CD8-positive, alpha-beta memory T cell (primary cell): ENCODE results near the gene GPR176. TPM values are rescaled to one million over a fixed set of nuclear protein-coding genes. Genes with fewer than 3 reads are reported as not detected.

Source experiments
- CTCF ChIA-PET: fragments of 350-600 bp; sonication (Branson Sonifier 250); formaldehyde crosslinking; loops from one replicate; lab custom pipeline; 2021; ENCODE audit warnings: antibody characterized with exemption; lab: Charles Lee
- POLR2A ChIA-PET: fragments of 350-600 bp; sonication (Branson Sonifier 250); formaldehyde crosslinking; loops from one replicate; lab custom pipeline; 2021; ENCODE audit warnings: antibody characterized with exemption; lab: Charles Lee
- DNase-seq, 5 donors: peaks; one replicate each; pipeline versions ENCODE4 v3.0.0 to v3.0.0-alpha.2; 2020 to 2022; ENCODE audit warnings: mixed read lengths in 1 of 5
- H3K27ac ChIP-seq: one replicate; pipeline ENCODE4 v1.7.0; 2013; ENCODE audit warnings: low read depth, mild to moderate bottlenecking, low read length, moderate library complexity
- H3K27me3 ChIP-seq: 2 replicates; pipeline ENCODE4 v1.7.0; 2013; ENCODE audit warnings: low read length, mild to moderate bottlenecking; ENCODE audit not compliant: insufficient read depth, poor library complexity, severe bottlenecking
- H3K36me3 ChIP-seq: 2 replicates; pipeline ENCODE4 v1.7.0; 2013; ENCODE audit warnings: mild to moderate bottlenecking, low read length, moderate library complexity; ENCODE audit not compliant: insufficient read depth
- H3K4me1 ChIP-seq: 2 replicates; pipeline ENCODE4 v1.7.0; 2013; ENCODE audit warnings: mild to moderate bottlenecking, low read length, moderate library complexity; ENCODE audit not compliant: insufficient read depth
- H3K4me3 ChIP-seq: 2 replicates; pipeline ENCODE4 v1.7.0; 2013; ENCODE audit warnings: mild to moderate bottlenecking, low read length
- H3K9me3 ChIP-seq: 2 replicates; pipeline ENCODE4 v1.7.0; 2013; ENCODE audit warnings: mild to moderate bottlenecking, low read length
- H3K27ac Mint-ChIP-seq, 8 donors: one replicate each; pipeline ENCODE4 v1.8.0; 2020 to 2021; ENCODE audit warnings: mixed read lengths in 8 of 8, mild to moderate bottlenecking in 6 of 8, inconsistent platforms in 3 of 8, moderate library complexity in 3 of 8
- H3K27me3 Mint-ChIP-seq, 2 donors: one replicate each; pipeline ENCODE4 v1.8.0; 2020 to 2021; ENCODE audit warnings: mixed read lengths in 2 of 2, mild to moderate bottlenecking in 1 of 2, moderate library complexity in 1 of 2
- H3K36me3 Mint-ChIP-seq, 3 donors: one replicate each; pipeline ENCODE4 v1.8.0; 2020 to 2021; ENCODE audit warnings: mixed read lengths in 3 of 3, inconsistent platforms in 1 of 3, mild to moderate bottlenecking in 1 of 3
- H3K4me1 Mint-ChIP-seq, 3 donors: one replicate each; pipeline ENCODE4 v1.8.0; 2020 to 2021; ENCODE audit warnings: mixed read lengths in 3 of 3, inconsistent platforms in 1 of 3, mild to moderate bottlenecking in 1 of 3
- H3K4me3 Mint-ChIP-seq, 7 donors: one replicate each; pipeline ENCODE4 v1.8.0; 2020 to 2021; ENCODE audit warnings: mixed read lengths in 7 of 7, mild to moderate bottlenecking in 6 of 7, moderate library complexity in 4 of 7, inconsistent platforms in 2 of 7
- H3K9me3 Mint-ChIP-seq, 5 donors: one replicate each; pipeline ENCODE4 v1.8.0; 2020 to 2022; ENCODE audit warnings: mixed read lengths in 5 of 5, mild to moderate bottlenecking in 3 of 5, moderate library complexity in 2 of 5, inconsistent platforms in 1 of 5
- polyA plus RNA-seq: library from polyadenylated mRNA; unstranded; fragments of 300-500 nt; fragmentation: Illumina TruSeq; gene quantifications from one replicate; pipeline ENCODE4 v1.2.3, GENCODE V29; 2021
- total RNA-seq, 2 experiments: library from RNA; stranded (reverse); gene quantifications; one replicate each; pipeline ENCODE4 v1.2.3, GENCODE V29; 2021

Gene GPR176
- total and polyA plus RNA-seq, 3 experiments from 2014 or later: 0.20 TPM; not detected in 2

DNA sequence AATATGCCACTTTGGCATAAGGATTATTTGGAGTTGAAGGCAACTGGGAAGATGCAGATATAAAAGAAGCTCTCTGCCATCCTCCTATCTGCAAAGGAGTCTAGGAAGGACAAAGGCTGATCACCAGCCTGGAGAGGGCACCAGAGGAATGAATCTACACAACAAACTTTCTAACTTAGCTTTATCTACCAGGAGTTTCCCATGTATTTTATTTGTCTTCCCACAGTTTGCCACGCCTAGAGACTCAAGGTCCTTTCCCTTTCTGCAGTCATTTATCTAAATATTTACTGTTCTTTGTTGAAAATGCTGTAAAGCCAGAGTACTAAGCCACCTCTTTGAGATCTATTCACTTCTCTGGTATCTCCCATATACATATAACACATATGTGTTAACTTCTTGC lies 32.2 kb downstream of the GPR176 start:
- no peaks in the 10 kb centered on the region for H3K4me1 ChIP-seq
- H3K9me3 Mint-ChIP-seq: no peaks in the 10 kb centered on the region
- no peak for DNase-seq
- ChIA-PET POLR2A (no interaction called here), CTCF (no interaction called here)
- H3K27me3 Mint-ChIP-seq: peaks cover 13 to 33% of the 10 kb centered on the region in 2 donors
- H3K27ac Mint-ChIP-seq: no peak overlapping the region
- H3K36me3 Mint-ChIP-seq: no peaks in the 10 kb centered on the region
- no peak overlapping the region for H3K27ac ChIP-seq
- no peaks in the 10 kb centered on the region for H3K4me1 Mint-ChIP-seq
- no peaks in the 10 kb centered on the region for H3K9me3 ChIP-seq
- H3K27me3 ChIP-seq: peaks cover 4% of the 10 kb centered on the region
- H3K4me3 Mint-ChIP-seq: no peak overlapping the region
- H3K4me3 ChIP-seq: no peak overlapping the region
- H3K36me3 ChIP-seq: no peaks in the 10 kb centered on the region

DNA sequence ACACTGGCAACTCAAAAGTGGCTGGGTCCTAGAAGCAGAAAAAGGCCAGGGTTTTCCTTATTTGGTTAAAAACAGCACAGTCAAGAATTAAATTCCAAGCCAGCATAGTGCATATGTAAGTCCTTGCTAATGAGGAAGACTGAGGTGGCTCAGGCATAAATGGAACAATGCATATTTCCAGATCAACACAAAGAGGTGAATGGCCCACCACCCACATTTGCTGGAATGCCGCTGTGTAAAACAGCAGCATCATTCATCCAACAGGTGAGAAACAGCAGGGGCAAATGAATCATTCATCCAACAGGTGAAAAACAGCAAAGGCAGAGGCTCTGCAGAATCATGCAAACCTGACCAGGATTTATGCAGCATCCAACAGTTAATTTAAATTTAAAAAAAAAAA lies 32.9 kb downstream of the GPR176 start:
- H3K4me3 ChIP-seq: no peak overlapping the region
- no peaks in the 10 kb centered on the region for H3K9me3 ChIP-seq
- no peaks in the 10 kb centered on the region for H3K4me1 ChIP-seq
- H3K27me3 Mint-ChIP-seq: peaks cover 14 to 39% of the 10 kb centered on the region in 2 donors
- no peaks in the 10 kb centered on the region for H3K36me3 Mint-ChIP-seq
- H3K27ac Mint-ChIP-seq: no peak overlapping the region
- no peak overlapping the region for H3K27ac ChIP-seq
- H3K4me1 Mint-ChIP-seq: no peaks in the 10 kb centered on the region
- no peaks in the 10 kb centered on the region for H3K36me3 ChIP-seq
- peaks cover 4% of the 10 kb centered on the region for H3K27me3 ChIP-seq
- H3K4me3 Mint-ChIP-seq: no peak overlapping the region
- no peak for DNase-seq
- CTCF ChIA-PET: no interaction called here
- POLR2A ChIA-PET: no interaction called here
- no peaks in the 10 kb centered on the region for H3K9me3 Mint-ChIP-seq

DNA sequence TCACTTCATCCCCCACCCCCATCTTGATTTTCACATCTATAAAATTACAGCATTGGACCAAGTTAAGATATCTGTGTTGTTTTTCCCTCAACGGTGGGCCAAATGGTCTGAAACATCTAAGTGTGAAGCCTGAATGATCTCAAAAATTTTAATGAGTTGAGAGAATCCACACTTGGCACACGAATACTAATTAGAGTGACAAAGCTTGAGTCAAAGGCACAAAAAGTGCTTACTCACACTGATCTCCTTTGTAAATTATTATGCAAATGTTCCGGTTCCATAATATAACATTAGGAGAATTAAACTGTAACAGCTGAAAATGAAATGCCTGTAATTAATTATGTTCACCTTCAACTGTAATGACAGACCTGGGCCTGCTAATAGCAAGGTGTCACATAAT lies 33.6 kb downstream of the GPR176 start:
- Mint-ChIP-seq H3K27ac (no peak overlapping the region), H3K4me1 (no peaks in the 10 kb centered on the region), H3K9me3 (no peaks in the 10 kb centered on the region), H3K4me3 (no peak overlapping the region), H3K27me3 (peaks cover 12 to 47% of the 10 kb centered on the region in 2 donors), H3K36me3 (no peaks in the 10 kb centered on the region)
- ChIA-PET CTCF (no interaction called here), POLR2A (no interaction called here)
- H3K36me3 ChIP-seq: no peaks in the 10 kb centered on the region
- H3K4me3 ChIP-seq: no peak overlapping the region
- H3K27me3 ChIP-seq: peaks cover 4% of the 10 kb centered on the region
- H3K27ac ChIP-seq: no peak overlapping the region
- no peaks in the 10 kb centered on the region for H3K4me1 ChIP-seq
- H3K9me3 ChIP-seq: no peaks in the 10 kb centered on the region
- no peak for DNase-seq

DNA sequence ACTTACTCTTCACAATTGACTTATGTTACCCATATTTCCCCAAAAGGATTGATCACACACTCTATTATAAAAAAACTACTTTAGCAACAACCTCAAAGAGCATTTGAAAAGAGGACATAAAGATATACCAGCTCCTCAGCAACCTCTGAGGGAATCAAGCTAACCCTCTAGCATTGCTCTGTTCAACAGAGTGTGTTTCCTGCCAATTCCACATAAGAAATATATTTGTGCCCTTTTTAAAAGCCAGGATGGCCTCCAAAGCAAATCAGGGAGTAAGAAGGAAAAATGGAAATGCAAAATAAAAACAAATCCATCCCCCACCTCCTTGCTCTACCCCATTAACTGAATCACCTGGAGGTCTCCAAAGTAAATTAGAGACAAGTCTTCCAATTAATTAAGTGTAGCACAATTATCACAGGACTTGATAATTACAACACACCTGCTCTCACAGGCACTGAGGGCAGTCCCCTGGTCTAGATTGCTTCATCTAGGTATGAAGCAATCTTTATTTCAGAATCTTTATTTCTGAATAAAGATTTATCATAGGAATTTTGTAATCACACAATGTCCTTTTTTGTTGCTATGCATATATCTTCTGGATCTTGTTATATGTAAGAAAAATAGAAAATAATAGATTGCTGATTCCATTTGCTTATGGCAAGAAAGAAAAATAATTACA lies 34.8 kb downstream of the GPR176 start:
- Histone ChIP-seq H3K27me3 (peaks cover 4% of the 10 kb centered on the region), H3K27ac (no peak overlapping the region), H3K9me3 (no peaks in the 10 kb centered on the region), H3K36me3 (no peaks in the 10 kb centered on the region), H3K4me1 (no peaks in the 10 kb centered on the region), H3K4me3 (no peak overlapping the region)
- CTCF ChIA-PET: no interaction called here
- no peak for DNase-seq
- Mint-ChIP-seq H3K36me3 (no peaks in the 10 kb centered on the region), H3K27me3 (peaks cover 12 to 47% of the 10 kb centered on the region in 2 donors), H3K4me3 (no peak overlapping the region), H3K4me1 (no peaks in the 10 kb centered on the region), H3K9me3 (no peaks in the 10 kb centered on the region), H3K27ac (no peak overlapping the region)
- POLR2A ChIA-PET: no interaction called here

DNA sequence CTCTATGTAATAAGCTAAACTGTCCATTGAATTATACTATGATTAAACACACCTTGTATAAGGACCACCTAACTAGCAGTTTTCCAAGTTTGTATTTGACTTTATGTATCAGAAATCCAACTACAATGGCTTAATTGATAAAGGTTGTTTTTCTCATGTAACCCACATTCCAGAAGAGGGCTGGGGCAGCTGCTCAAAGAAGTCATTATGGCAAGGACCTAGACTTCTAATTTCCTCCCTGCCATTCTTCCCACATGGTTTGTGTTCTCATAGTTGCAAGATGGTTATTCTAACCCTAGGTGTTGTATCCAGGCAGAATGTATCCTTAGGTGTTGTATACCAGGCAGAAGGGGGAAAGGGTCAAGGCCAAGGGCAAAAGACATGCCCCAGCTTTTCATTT lies 35.7 kb downstream of the GPR176 start:
- no peak overlapping the region for H3K4me3 Mint-ChIP-seq

DNA sequence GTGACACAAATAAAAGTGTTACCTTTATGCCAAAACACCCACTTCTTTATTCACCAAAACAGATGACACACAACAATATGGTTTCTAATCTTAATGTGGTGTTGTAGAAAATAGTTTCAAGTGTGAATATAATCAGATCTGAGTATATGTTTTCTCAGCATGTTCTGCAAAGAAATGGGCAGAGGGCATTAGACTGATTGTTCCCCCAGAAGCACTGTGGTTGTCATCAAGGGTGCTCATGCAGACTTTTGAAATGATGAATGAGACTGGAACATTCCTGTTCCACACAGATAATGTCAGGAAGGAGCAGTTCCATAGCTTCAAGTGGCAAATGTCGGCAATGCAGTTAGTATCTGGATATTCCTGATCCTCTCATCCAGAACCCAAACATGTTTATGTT lies 37.5 kb downstream of the GPR176 start:
- POLR2A ChIA-PET: no interaction called here
- no peak overlapping the region for H3K27ac Mint-ChIP-seq
- CTCF ChIA-PET: no interaction called here
- peaks cover 10 to 37% of the 10 kb centered on the region in 2 donors for H3K27me3 Mint-ChIP-seq
- H3K27ac ChIP-seq: no peak overlapping the region
- no peaks in the 10 kb centered on the region for H3K9me3 Mint-ChIP-seq
- no peaks in the 10 kb centered on the region for H3K36me3 Mint-ChIP-seq
- no peak for DNase-seq
- H3K4me1 ChIP-seq: no peaks in the 10 kb centered on the region
- H3K9me3 ChIP-seq: no peaks in the 10 kb centered on the region
- no peak overlapping the region for H3K4me3 Mint-ChIP-seq
- H3K4me1 Mint-ChIP-seq: no peaks in the 10 kb centered on the region
- peaks cover 4% of the 10 kb centered on the region for H3K27me3 ChIP-seq
- H3K36me3 ChIP-seq: no peaks in the 10 kb centered on the region
- H3K4me3 ChIP-seq: no peak overlapping the region

More for the DNA sequence above, 35.7 kb downstream of the GPR176 start:
- Histone ChIP-seq H3K4me3 (no peak overlapping the region), H3K36me3 (no peaks in the 10 kb centered on the region), H3K27ac (no peak overlapping the region), H3K9me3 (no peaks in the 10 kb centered on the region), H3K27me3 (peaks cover 4% of the 10 kb centered on the region), H3K4me1 (no peaks in the 10 kb centered on the region)
- H3K9me3 Mint-ChIP-seq: no peaks in the 10 kb centered on the region
- no peaks in the 10 kb centered on the region for H3K36me3 Mint-ChIP-seq
- no peak overlapping the region for H3K27ac Mint-ChIP-seq
- DNase-seq: no peak
- H3K4me1 Mint-ChIP-seq: no peaks in the 10 kb centered on the region
- ChIA-PET CTCF (interaction anchor here (0.6 kb wide), 1 partner anchor 26 kb away, joined by 3 read pairs; no protein-coding TSS in a partner anchor), POLR2A (no interaction called here)
- peaks cover 12 to 47% of the 10 kb centered on the region in 2 donors for H3K27me3 Mint-ChIP-seq

DNA sequence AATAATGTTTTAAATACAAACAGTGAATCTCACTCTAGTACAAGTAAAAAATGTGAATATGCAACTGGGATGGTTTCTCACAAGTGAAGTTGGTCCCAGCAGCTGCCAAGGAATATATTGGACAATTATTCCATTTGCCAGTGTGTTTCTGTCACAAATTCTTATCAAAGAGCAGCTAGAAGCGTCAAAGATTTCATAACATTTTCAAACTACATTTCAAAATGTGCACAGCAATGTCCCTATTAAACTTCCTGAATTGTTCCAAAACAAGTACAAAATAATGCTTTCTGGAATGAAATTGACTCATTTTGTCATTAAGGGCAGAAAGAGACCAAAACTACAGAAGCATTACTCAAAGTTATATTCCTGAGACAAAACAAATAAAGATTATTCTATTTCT lies 38.3 kb downstream of the GPR176 start:
- Mint-ChIP-seq H3K4me3 (no peak overlapping the region), H3K27ac (no peak overlapping the region), H3K36me3 (no peaks in the 10 kb centered on the region), H3K27me3 (peaks cover 10 to 37% of the 10 kb centered on the region in 2 donors), H3K4me1 (no peaks in the 10 kb centered on the region), H3K9me3 (no peaks in the 10 kb centered on the region)
- no peak overlapping the region for H3K27ac ChIP-seq
- DNase-seq: no peak
- CTCF ChIA-PET: no interaction called here
- peaks cover 4% of the 10 kb centered on the region for H3K27me3 ChIP-seq
- no peaks in the 10 kb centered on the region for H3K4me1 ChIP-seq
- H3K36me3 ChIP-seq: no peaks in the 10 kb centered on the region
- H3K4me3 ChIP-seq: no peak overlapping the region
- POLR2A ChIA-PET: no interaction called here
- H3K9me3 ChIP-seq: no peaks in the 10 kb centered on the region

DNA sequence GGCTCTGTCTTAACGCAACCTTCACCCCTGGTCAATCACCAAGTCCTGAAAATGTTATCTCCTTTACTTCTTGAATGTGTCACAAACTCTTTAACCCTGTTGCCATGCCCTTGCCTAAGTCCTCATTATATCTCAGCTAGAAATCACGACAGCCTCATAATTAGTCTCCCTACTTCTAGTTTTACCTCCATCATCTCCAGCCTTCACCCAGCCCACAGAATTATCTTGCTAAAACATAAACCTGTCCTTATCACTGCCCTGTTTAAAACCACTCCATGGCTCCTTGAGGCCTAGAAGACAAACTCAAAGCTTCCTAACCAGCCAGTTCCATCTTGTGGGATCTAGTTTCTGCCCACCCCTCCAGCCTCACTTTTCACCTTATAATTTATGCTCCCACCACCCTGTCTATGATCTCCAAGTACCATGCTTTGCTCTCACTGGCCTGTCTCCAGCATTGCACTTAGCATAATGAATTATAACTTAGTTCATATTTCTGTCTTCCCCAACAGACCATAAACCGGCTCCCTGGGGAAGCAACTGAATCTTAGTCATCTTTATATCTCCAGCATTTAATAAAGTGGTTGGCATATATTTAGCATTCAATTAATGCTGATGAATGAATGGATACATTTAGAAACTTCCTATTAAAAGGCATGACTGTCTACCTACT lies 39.2 kb downstream of the GPR176 start:
- H3K27ac ChIP-seq: no peak overlapping the region
- no peaks in the 10 kb centered on the region for H3K36me3 ChIP-seq
- H3K4me1 ChIP-seq: no peaks in the 10 kb centered on the region
- no peaks in the 10 kb centered on the region for H3K36me3 Mint-ChIP-seq
- H3K27ac Mint-ChIP-seq: no peak overlapping the region
- no peaks in the 10 kb centered on the region for H3K4me1 Mint-ChIP-seq
- peaks cover 8 to 31% of the 10 kb centered on the region in 2 donors for H3K27me3 Mint-ChIP-seq
- no peak overlapping the region for H3K4me3 Mint-ChIP-seq
- H3K27me3 ChIP-seq: peaks cover 4% of the 10 kb centered on the region
- no peak for DNase-seq
- CTCF ChIA-PET: no interaction called here
- no peaks in the 10 kb centered on the region for H3K9me3 ChIP-seq
- POLR2A ChIA-PET: no interaction called here
- H3K9me3 Mint-ChIP-seq: no peaks in the 10 kb centered on the region
- no peak overlapping the region for H3K4me3 ChIP-seq
